ENCODE measurements around the gene KCND1. TPM values are rescaled to one million over a fixed set of nuclear protein-coding genes. Genes with fewer than 3 reads are reported as not detected.

KCND1 gene
- total and polyA plus RNA-seq, 7 donors = 0.03 to 0.44 (median 0.30) TPM

GRCh38 chrX:48948589-48948988 lies 23.1 kb downstream of the KCND1 start:
- intact Hi-C loops (cut with DNase I) = no loop called here
- ATAC-seq (no peak), DNase-seq (no peak)
- Histone ChIP-seq H3K4me1 (no peaks in the 10 kb centered on the region), H3K36me3 (ENCODE audit: insufficient read depth in 1 of 2, low read depth in 1 of 2) (peaks cover 0 to 6% of the 10 kb centered on the region in 2 donors), H3K9me3 (no peaks in the 10 kb centered on the region), H3K27me3 (ENCODE audit: insufficient read depth in 3 of 3, low read length in 2 of 3) (no peaks in the 10 kb centered on the region), H3K4me3 (no peak overlapping the region), H3K27ac (no peak overlapping the region)
- WGBS, 3 donors = 82 to 100% (median 100%) methylated on average over 1 of the region's 1 CpG
- no peak for TF ChIP-seq CTCF (IDR thresholded peaks at IDR 0.05)

GRCh38 chrX:48945517-48946348 lies 25.9 kb downstream of the KCND1 start:
- H3K27ac ChIP-seq = no peak overlapping the region
- no peaks in the 10 kb centered on the region for H3K9me3 ChIP-seq
- intact Hi-C loops (cut with DNase I) = no loop called here
- DNase-seq (peak in 1 of 2 donors; percentile 27), ATAC-seq (peak in 2 of 4 donors; percentile 60 to 69)
- WGBS, 3 donors = 47 to 70% (median 53%) methylated on average over 8 of the region's 8 CpGs
- H3K4me1 ChIP-seq = no peaks in the 10 kb centered on the region
- no peak overlapping the region for H3K4me3 ChIP-seq
- peaks cover 4 to 18% of the 10 kb centered on the region in 2 donors for H3K36me3 ChIP-seq (ENCODE audit: insufficient read depth in 1 of 2, low read depth in 1 of 2)
- H3K27me3 ChIP-seq (ENCODE audit: insufficient read depth in 3 of 3, low read length in 2 of 3) = no peaks in the 10 kb centered on the region
- TF ChIP-seq CTCF (IDR thresholded peaks at IDR 0.05) = peak; percentile 56

- ATAC-seq = no peak
Observed at GRCh38 chrX:48942895-48943294, 28.7 kb downstream of the KCND1 start.

GRCh38 chrX:48940404-48940955 lies 31.2 kb downstream of the KCND1 start:
- no peaks in the 10 kb centered on the region for H3K27me3 ChIP-seq (ENCODE audit: insufficient read depth in 3 of 3, low read length in 2 of 3)
- H3K4me1 ChIP-seq = peaks cover 6% of the 10 kb centered on the region
- ATAC-seq (no peak), DNase-seq (no peak)
- H3K9me3 ChIP-seq = no peaks in the 10 kb centered on the region
- WGBS, 3 donors = 68 to 86% (median 86%) methylated on average over 2 of the region's 2 CpGs
- peaks cover 4 to 18% of the 10 kb centered on the region in 2 donors for H3K36me3 ChIP-seq (ENCODE audit: insufficient read depth in 1 of 2, low read depth in 1 of 2)
- no peak for TF ChIP-seq CTCF (IDR thresholded peaks at IDR 0.05)
- H3K4me3 ChIP-seq = no peak overlapping the region
- no peak overlapping the region for H3K27ac ChIP-seq
- intact Hi-C loops (cut with DNase I) = no loop called here

More at GRCh38 chrX:48942895-48943294, 28.7 kb downstream of the KCND1 start:
- 66 to 89% (median 78%) methylated on average over 2 of the region's 2 CpGs for WGBS, 3 donors
- intact Hi-C loops (cut with DNase I) = no loop called here
- no peak for TF ChIP-seq CTCF (IDR thresholded peaks at IDR 0.05)
- H3K9me3 ChIP-seq = no peaks in the 10 kb centered on the region
- peaks cover 4 to 18% of the 10 kb centered on the region in 2 donors for H3K36me3 ChIP-seq (ENCODE audit: insufficient read depth in 1 of 2, low read depth in 1 of 2)
- H3K4me1 ChIP-seq = peaks cover 6% of the 10 kb centered on the region
- no peak for DNase-seq
- no peak overlapping the region for H3K4me3 ChIP-seq
- no peak overlapping the region for H3K27ac ChIP-seq
- H3K27me3 ChIP-seq (ENCODE audit: insufficient read depth in 3 of 3, low read length in 2 of 3) = no peaks in the 10 kb centered on the region

All from psoas muscle (tissue), 8 donors.